Lower leg skin (tissue), 3 donors: ENCODE results near the gene CEP135.

ENCODE experiments used
- POLR2A ChIP-seq, 2 donors: fragments of 450-650 bp; IDR thresholded peaks; one replicate each; pipeline ENCODE4 v1.6.1; 2016 to 2017; ENCODE audit warnings: antibody characterized with exemption in 2 of 2, mild to moderate bottlenecking in 1 of 2, moderate library complexity in 1 of 2
- TF ChIP-seq, protein P1 (sequence below), 3 donors: fragments of 450-650 bp; IDR thresholded peaks; one replicate each; pipeline ENCODE4 v1.5.1; 2016; ENCODE audit warnings: antibody characterized with exemption in 3 of 3, mild to moderate bottlenecking in 3 of 3, moderate library complexity in 2 of 3

DNA sequence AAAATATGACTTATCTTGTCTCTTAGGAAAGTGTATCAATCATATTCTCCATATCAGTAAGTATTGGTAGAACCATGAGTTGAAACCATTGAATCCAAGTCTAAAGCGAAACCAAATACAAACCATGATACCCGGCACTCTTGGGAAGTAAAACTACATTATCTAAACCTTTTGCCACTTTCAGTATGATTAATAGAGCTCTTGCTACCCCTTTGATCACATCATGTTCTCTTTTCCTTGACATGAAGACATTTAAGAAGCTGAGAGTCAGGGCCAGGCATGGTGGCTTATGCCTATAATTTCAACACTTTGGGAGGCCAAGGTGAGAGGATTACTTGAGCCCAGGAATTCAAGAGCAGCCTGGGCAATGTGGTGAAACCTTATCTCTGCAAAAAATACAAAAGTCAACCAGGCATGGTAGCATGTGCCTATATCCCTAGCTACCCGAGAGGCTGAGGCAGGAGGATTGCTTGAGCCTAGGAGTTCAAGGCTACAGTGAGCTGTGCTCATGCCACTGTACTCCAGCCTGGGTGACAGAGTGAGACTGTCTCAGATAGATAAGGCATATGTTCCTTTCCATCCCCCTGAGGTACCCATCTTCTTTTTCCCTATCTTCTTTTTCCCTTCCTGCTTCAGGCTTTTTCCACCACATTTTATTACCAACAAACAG, 45.4 kb downstream of the CEP135 start:
- TF ChIP-seq, protein P1, sequence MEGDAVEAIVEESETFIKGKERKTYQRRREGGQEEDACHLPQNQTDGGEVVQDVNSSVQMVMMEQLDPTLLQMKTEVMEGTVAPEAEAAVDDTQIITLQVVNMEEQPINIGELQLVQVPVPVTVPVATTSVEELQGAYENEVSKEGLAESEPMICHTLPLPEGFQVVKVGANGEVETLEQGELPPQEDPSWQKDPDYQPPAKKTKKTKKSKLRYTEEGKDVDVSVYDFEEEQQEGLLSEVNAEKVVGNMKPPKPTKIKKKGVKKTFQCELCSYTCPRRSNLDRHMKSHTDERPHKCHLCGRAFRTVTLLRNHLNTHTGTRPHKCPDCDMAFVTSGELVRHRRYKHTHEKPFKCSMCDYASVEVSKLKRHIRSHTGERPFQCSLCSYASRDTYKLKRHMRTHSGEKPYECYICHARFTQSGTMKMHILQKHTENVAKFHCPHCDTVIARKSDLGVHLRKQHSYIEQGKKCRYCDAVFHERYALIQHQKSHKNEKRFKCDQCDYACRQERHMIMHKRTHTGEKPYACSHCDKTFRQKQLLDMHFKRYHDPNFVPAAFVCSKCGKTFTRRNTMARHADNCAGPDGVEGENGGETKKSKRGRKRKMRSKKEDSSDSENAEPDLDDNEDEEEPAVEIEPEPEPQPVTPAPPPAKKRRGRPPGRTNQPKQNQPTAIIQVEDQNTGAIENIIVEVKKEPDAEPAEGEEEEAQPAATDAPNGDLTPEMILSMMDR (IDR thresholded peaks at IDR 0.05): no peak
- TF ChIP-seq POLR2A (IDR thresholded peaks at IDR 0.05): no peak
